Liver (tissue), 9 donors: ENCODE data around the gene ADGRF4. TPM values are rescaled to one million over a fixed set of nuclear protein-coding genes. Genes with fewer than 3 reads are reported as not detected.

Source experiments
- DNase-seq: peaks from one replicate; pipeline ENCODE4 v3.0.0-alpha.2; 2017; ENCODE audit warnings: low spot score
- H3K27ac ChIP-seq, 2 donors: one replicate each; pipeline ENCODE4 v1.7.0; 2013; ENCODE audit warnings: inconsistent platforms in 2 of 2, low read length in 2 of 2, control low read depth in 1 of 2, low read depth in 1 of 2, mild to moderate bottlenecking in 1 of 2
- H3K27me3 ChIP-seq, 4 donors: one replicate each; pipeline versions ENCODE4 v1.6.1 to v1.7.0; 2013; ENCODE audit warnings: low read length in 3 of 4, inconsistent platforms in 1 of 4, mild to moderate bottlenecking in 1 of 4, moderate library complexity in 1 of 4; ENCODE audit not compliant: control insufficient read depth in 4 of 4, insufficient read depth in 4 of 4
- H3K36me3 ChIP-seq, 4 donors: one replicate each; pipeline versions ENCODE4 v1.6.1 to v1.7.0; 2013; ENCODE audit warnings: low read length in 3 of 4, mild to moderate bottlenecking in 3 of 4, low read depth in 1 of 4, moderate library complexity in 1 of 4; ENCODE audit not compliant: control insufficient read depth in 4 of 4, insufficient read depth in 3 of 4
- H3K4me1 ChIP-seq, 4 donors: one replicate each; pipeline versions ENCODE4 v1.6.1 to v1.7.0; 2013; ENCODE audit warnings: low read length in 3 of 4, mild to moderate bottlenecking in 3 of 4, moderate library complexity in 1 of 4; ENCODE audit not compliant: control insufficient read depth in 4 of 4, insufficient read depth in 4 of 4
- H3K4me3 ChIP-seq, 3 donors: one replicate each; pipeline versions ENCODE4 v1.6.1 to v1.7.0; 2013; ENCODE audit warnings: low read length in 3 of 3, control low read depth in 1 of 3, low read depth in 1 of 3, mild to moderate bottlenecking in 1 of 3
- H3K9ac ChIP-seq, 2 donors: one replicate each; pipeline ENCODE4 v1.7.0; 2013; ENCODE audit warnings: low read length in 2 of 2, mild to moderate bottlenecking in 2 of 2, moderate library complexity in 2 of 2, control low read depth in 1 of 2, low read depth in 1 of 2
- H3K9me3 ChIP-seq, 4 donors: one replicate each; pipeline versions ENCODE4 v1.6.1 to v1.7.0; 2013; ENCODE audit warnings: low read length in 3 of 4; ENCODE audit not compliant: control insufficient read depth in 4 of 4
- CTCF ChIP-seq: fragments of 150-350 bp; IDR thresholded peaks from 2 replicates; pipeline ENCODE4 v1.5.1; 2017; ENCODE audit warnings: improper control_type of control experiment, low read depth, low read length; ENCODE audit not compliant: missing input control
- EGR1 ChIP-seq, 2 donors: IDR thresholded peaks; 2 replicates each; pipeline ENCODE4 v1.6.1; 2016 to 2018; ENCODE audit warnings: antibody characterized with exemption in 2 of 2, low read depth in 2 of 2
- FOXA1 ChIP-seq: IDR thresholded peaks from 2 replicates; pipeline ENCODE4 v1.6.1; 2016; ENCODE audit warnings: antibody characterized with exemption
- FOXA2 ChIP-seq: IDR thresholded peaks from 2 replicates; pipeline ENCODE4 v1.6.1; 2016; ENCODE audit warnings: antibody characterized with exemption
- GABPA ChIP-seq, 2 donors: IDR thresholded peaks in 1 of 2; conservative IDR thresholded peaks in 1 of 2; 2 replicates each; pipeline ENCODE4 v1.6.1; 2016; ENCODE audit warnings: antibody characterized with exemption in 2 of 2, mild to moderate bottlenecking in 1 of 2, moderate library complexity in 1 of 2
- HNF4A ChIP-seq, 2 donors: conservative IDR thresholded peaks; 2 replicates each; pipeline ENCODE4 v1.6.1; 2016; ENCODE audit warnings: antibody characterized with exemption in 2 of 2, mild to moderate bottlenecking in 2 of 2
- HNF4G ChIP-seq: IDR thresholded peaks from 2 replicates; pipeline ENCODE4 v1.6.1; 2016; ENCODE audit warnings: antibody characterized with exemption
- JUND ChIP-seq, 2 donors: IDR thresholded peaks; 2 replicates each; pipeline ENCODE4 v1.6.1; 2016; ENCODE audit warnings: antibody characterized with exemption in 2 of 2
- MAX ChIP-seq: IDR thresholded peaks from 2 replicates; pipeline ENCODE4 v1.6.1; 2016; ENCODE audit warnings: antibody characterized with exemption
- NR2F2 ChIP-seq: IDR thresholded peaks from 2 replicates; pipeline ENCODE4 v1.6.1; 2016; ENCODE audit warnings: antibody characterized with exemption
- RXRA ChIP-seq, 2 donors: IDR thresholded peaks; 2 replicates each; pipeline ENCODE4 v1.6.1; 2017 to 2018; ENCODE audit warnings: antibody characterized with exemption in 2 of 2, mild to moderate bottlenecking in 1 of 2
- SP1 ChIP-seq: IDR thresholded peaks from 2 replicates; pipeline ENCODE4 v1.6.1; 2018; ENCODE audit warnings: antibody characterized with exemption, mild to moderate bottlenecking
- TAF1 ChIP-seq: conservative IDR thresholded peaks from 2 replicates; pipeline ENCODE4 v1.6.1; 2016; ENCODE audit warnings: antibody characterized with exemption, mild to moderate bottlenecking
- YY1 ChIP-seq: IDR thresholded peaks from 2 replicates; pipeline ENCODE4 v1.6.1; 2016; ENCODE audit warnings: antibody characterized with exemption, mild to moderate bottlenecking
- WGBS: extraction: QIAGEN DNeasy Blood & Tissue Kit; methylation state at CpG from one replicate; pipeline ENCODE4 v1.1.7; 2013; 5-methylcytosine and 5-hydroxymethylcytosine counted together
- polyA plus RNA-seq, 2 donors: library from polyadenylated mRNA; stranded (reverse) in 1 of 2; unstranded in 1 of 2; fragments of 200-250 nt in 1 of 2; fragments of >200 nt in 1 of 2; fragmentation: Nextera tagmentation in 1 of 2; extraction: Ambion mirVana in 1 of 2; gene quantifications; one replicate each; pipeline versions ENCODE4 v1.2.1 to v1.2.3, GENCODE V29; 2013 to 2015
- total RNA-seq, 2 donors: library from RNA; depleted of rRNA; stranded (reverse); fragments of >200 nt; gene quantifications; one replicate each; pipeline ENCODE4 v1.2.3, GENCODE V29; 2014
- TF ChIP-seq, protein P1 (sequence below): IDR thresholded peaks from 2 replicates; pipeline ENCODE4 v1.6.1; 2016; ENCODE audit warnings: antibody characterized with exemption
- TF ChIP-seq, protein P2 (sequence below): IDR thresholded peaks from 2 replicates; pipeline ENCODE4 v1.6.1; 2016; ENCODE audit warnings: antibody characterized with exemption
- TF ChIP-seq, protein P3 (sequence below): IDR thresholded peaks from 2 replicates; pipeline ENCODE4 v1.6.1; 2016; ENCODE audit warnings: antibody characterized with exemption, mild to moderate bottlenecking
- donor health status: healthy.
- donor health status: healthy.
- donor health status: healthy.
- donor health status: healthy.
- donor health status: healthy.

The ADGRF4 gene
- total and polyA plus RNA-seq, 4 donors = not detected

- TF ChIP-seq MAX (no peak), FOXA2 (no peak)
- TF ChIP-seq, protein P1, sequence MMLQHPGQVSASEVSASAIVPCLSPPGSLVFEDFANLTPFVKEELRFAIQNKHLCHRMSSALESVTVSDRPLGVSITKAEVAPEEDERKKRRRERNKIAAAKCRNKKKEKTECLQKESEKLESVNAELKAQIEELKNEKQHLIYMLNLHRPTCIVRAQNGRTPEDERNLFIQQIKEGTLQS = no peak
- TF ChIP-seq, protein P2, sequence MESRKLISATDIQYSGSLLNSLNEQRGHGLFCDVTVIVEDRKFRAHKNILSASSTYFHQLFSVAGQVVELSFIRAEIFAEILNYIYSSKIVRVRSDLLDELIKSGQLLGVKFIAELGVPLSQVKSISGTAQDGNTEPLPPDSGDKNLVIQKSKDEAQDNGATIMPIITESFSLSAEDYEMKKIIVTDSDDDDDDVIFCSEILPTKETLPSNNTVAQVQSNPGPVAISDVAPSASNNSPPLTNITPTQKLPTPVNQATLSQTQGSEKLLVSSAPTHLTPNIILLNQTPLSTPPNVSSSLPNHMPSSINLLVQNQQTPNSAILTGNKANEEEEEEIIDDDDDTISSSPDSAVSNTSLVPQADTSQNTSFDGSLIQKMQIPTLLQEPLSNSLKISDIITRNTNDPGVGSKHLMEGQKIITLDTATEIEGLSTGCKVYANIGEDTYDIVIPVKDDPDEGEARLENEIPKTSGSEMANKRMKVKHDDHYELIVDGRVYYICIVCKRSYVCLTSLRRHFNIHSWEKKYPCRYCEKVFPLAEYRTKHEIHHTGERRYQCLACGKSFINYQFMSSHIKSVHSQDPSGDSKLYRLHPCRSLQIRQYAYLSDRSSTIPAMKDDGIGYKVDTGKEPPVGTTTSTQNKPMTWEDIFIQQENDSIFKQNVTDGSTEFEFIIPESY = no peak
Measured at GRCh38 chr6:47727391-47727790, 29.0 kb downstream of the ADGRF4 start (continued).

DNA sequence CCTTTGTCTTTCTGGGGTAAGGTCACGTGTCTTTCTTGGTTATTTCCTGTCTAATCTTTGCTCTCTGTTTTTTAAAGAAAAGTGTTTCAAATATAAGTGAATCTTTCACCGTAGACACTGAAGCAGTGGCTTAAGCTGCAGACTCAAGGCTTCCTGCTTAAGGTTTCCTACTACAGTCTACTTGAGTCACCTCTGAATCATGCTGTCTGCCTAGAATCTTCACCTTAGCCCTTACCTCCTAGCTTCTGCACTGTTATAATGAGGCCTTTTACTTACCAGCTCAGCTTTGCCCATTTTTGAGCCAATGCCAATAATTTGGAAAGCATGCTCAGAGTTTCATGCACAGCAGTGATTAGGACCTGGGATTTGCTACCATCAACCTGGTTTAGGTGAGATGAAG lies 30.6 kb downstream of the ADGRF4 start:
- 31% methylated on average over 2 of the region's 2 CpGs for WGBS
- H3K4me3 ChIP-seq = no peak overlapping the region
- DNase-seq = no peak

DNA sequence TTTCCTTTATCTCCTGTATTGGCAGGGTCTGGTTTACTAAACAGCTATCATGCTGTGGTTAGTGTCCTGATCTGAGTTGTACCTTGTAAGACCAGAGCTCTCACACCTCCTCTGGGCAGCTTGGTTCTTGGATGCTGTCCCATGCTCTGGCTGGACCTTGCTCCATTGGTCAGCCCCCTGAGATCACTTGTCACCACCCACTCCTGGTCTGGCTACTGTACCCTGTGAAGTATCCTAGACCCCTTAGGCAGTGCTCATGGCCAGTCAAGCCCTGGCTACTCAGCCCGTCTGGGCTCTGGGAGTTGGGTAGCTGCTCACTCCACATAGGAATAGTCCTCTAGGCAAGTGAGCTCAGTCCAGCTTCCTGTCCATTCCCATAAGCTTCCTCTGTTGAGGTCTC lies 31.1 kb downstream of the ADGRF4 start:
- no peaks in the 10 kb centered on the region for H3K9me3 ChIP-seq
- WGBS = 94% methylated on average over 1 of the region's 1 CpG
- DNase-seq = no peak
- no peaks in the 10 kb centered on the region for H3K27me3 ChIP-seq
- no peak overlapping the region for H3K4me3 ChIP-seq
- TF ChIP-seq FOXA2 = no peak
- TF ChIP-seq, protein P1 = no peak
- TF ChIP-seq, protein P2 = no peak
- TF ChIP-seq HNF4G = no peak
- TF ChIP-seq NR2F2 = no peak
- no peak for TF ChIP-seq GABPA (IDR thresholded peaks at IDR 0.05 in 1 of 2, conservative IDR thresholded peaks at IDR 0.05 in 1 of 2)
- TF ChIP-seq HNF4A (conservative IDR thresholded peaks at IDR 0.05) = no peak
- TF ChIP-seq, protein P3, sequence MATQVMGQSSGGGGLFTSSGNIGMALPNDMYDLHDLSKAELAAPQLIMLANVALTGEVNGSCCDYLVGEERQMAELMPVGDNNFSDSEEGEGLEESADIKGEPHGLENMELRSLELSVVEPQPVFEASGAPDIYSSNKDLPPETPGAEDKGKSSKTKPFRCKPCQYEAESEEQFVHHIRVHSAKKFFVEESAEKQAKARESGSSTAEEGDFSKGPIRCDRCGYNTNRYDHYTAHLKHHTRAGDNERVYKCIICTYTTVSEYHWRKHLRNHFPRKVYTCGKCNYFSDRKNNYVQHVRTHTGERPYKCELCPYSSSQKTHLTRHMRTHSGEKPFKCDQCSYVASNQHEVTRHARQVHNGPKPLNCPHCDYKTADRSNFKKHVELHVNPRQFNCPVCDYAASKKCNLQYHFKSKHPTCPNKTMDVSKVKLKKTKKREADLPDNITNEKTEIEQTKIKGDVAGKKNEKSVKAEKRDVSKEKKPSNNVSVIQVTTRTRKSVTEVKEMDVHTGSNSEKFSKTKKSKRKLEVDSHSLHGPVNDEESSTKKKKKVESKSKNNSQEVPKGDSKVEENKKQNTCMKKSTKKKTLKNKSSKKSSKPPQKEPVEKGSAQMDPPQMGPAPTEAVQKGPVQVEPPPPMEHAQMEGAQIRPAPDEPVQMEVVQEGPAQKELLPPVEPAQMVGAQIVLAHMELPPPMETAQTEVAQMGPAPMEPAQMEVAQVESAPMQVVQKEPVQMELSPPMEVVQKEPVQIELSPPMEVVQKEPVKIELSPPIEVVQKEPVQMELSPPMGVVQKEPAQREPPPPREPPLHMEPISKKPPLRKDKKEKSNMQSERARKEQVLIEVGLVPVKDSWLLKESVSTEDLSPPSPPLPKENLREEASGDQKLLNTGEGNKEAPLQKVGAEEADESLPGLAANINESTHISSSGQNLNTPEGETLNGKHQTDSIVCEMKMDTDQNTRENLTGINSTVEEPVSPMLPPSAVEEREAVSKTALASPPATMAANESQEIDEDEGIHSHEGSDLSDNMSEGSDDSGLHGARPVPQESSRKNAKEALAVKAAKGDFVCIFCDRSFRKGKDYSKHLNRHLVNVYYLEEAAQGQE = no peak
- no peak for TF ChIP-seq TAF1
- TF ChIP-seq CTCF = no peak
- no peak for TF ChIP-seq FOXA1
- TF ChIP-seq YY1 = no peak
- no peak for TF ChIP-seq JUND (IDR thresholded peaks at IDR 0.05)
- TF ChIP-seq EGR1 (IDR thresholded peaks at IDR 0.05; ENCODE audit: low read depth in 2 of 2) = no peak
- TF ChIP-seq RXRA (IDR thresholded peaks at IDR 0.05) = no peak
- no peak for TF ChIP-seq SP1
- H3K4me1 ChIP-seq = no peaks in the 10 kb centered on the region
- H3K9ac ChIP-seq = no peak overlapping the region
- H3K27ac ChIP-seq = no peak overlapping the region
- no peaks in the 10 kb centered on the region for H3K36me3 ChIP-seq

More for the DNA sequence above, 30.6 kb downstream of the ADGRF4 start:
- H3K4me1 ChIP-seq = no peaks in the 10 kb centered on the region
- no peak overlapping the region for H3K27ac ChIP-seq
- no peaks in the 10 kb centered on the region for H3K9me3 ChIP-seq
- TF ChIP-seq HNF4A (conservative IDR thresholded peaks at IDR 0.05) (no peak), MAX (no peak)
- no peaks in the 10 kb centered on the region for H3K36me3 ChIP-seq
- no peak overlapping the region for H3K9ac ChIP-seq
- H3K27me3 ChIP-seq = no peaks in the 10 kb centered on the region
